HUES64 (cell line): ENCODE results near the gene C1orf210.

Experiments used
- H3K27ac ChIP-seq: 2 replicates; pipeline ENCODE4 v1.7.0; 2013; ENCODE audit warnings: low read depth, low read length, inconsistent platforms
- H3K27me3 ChIP-seq: 2 replicates; pipeline ENCODE4 v1.6.1; 2013; ENCODE audit warnings: mild to moderate bottlenecking, low read length; ENCODE audit not compliant: insufficient read depth
- H3K36me3 ChIP-seq: 2 replicates; pipeline ENCODE4 v1.6.1; 2013; ENCODE audit warnings: mild to moderate bottlenecking, low read length; ENCODE audit not compliant: insufficient read depth
- H3K4me1 ChIP-seq: 2 replicates; pipeline ENCODE4 v1.6.1; 2013; ENCODE audit warnings: mild to moderate bottlenecking, low read length, moderate library complexity; ENCODE audit not compliant: insufficient read depth
- H3K4me3 ChIP-seq: 2 replicates; pipeline ENCODE4 v1.5.1; 2013; ENCODE audit warnings: mild to moderate bottlenecking, low read length, moderate library complexity
- H3K9ac ChIP-seq: 2 replicates; pipeline ENCODE4 v1.6.1; 2013; ENCODE audit warnings: mild to moderate bottlenecking, low read depth, low read length
- H3K9me3 ChIP-seq: 2 replicates; pipeline ENCODE4 v1.6.1; 2013; ENCODE audit warnings: low read depth, low read length; ENCODE audit not compliant: insufficient read depth
- WGBS: fragments of 150-250, 120-280 bp; methylation state at CpG from one replicate; pipeline ENCODE4 v1.1.7; 2013; ENCODE audit warnings: missing lambda C conversion rate; 5-methylcytosine and 5-hydroxymethylcytosine counted together

The C1orf210 gene

DNA sequence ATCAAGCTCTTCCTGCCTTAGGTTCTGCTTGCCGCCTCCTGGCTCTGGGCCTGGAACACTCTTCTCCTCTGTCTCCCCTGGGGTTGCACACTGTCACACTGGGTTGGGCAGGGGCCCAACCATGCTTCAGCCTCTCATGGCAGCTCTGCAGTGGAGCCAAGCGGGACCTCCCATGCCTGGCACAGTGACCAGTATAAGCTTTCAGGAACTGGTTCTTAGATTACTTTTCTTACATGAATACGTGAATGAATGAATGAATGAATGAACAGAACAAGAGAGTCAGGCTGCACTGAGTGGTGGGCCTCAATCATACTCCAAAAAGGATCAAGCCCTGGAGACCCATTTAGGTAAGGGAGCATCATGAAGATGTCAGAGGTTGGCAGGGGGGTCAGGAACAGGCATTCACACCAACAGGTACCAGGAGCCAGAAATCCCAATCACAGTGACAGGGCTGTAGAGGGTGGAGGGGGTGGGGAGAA is 46.4 kb downstream of the C1orf210 start:
- no peaks in the 10 kb centered on the region for H3K36me3 ChIP-seq
- no peak overlapping the region for H3K27ac ChIP-seq
- no peaks in the 10 kb centered on the region for H3K9me3 ChIP-seq
- 86% methylated on average over 3 of the region's 3 CpGs for WGBS
- no peak overlapping the region for H3K9ac ChIP-seq
- H3K4me1 ChIP-seq: no peaks in the 10 kb centered on the region
- no peak overlapping the region for H3K4me3 ChIP-seq
- H3K27me3 ChIP-seq: no peaks in the 10 kb centered on the region

DNA sequence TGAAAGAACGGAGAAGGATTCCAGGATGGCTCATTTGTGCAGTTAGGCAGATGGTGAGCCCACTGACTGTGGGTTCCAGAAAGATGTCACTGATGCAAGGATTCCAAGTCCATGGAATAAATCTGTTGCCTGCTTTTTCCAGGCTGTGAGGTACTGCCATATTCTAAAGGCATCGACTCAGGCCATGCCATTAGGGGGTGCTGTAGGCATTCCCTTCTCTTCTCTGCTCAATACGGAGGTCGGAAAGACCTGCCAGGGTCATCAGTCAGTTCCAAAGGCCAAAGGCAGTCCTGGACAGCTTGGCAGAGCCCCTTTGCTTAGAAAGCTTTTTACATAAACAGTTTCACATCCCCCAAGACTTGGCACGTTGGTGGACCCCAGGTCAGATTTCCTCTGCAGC is 47.3 kb downstream of the C1orf210 start:
- 9% methylated on average over 5 of the region's 5 CpGs for WGBS
- no peaks in the 10 kb centered on the region for H3K27me3 ChIP-seq
- H3K9me3 ChIP-seq: no peaks in the 10 kb centered on the region
- H3K9ac ChIP-seq: no peak overlapping the region
- H3K36me3 ChIP-seq: no peaks in the 10 kb centered on the region
- no peak overlapping the region for H3K27ac ChIP-seq
- H3K4me1 ChIP-seq: no peaks in the 10 kb centered on the region
- H3K4me3 ChIP-seq: no peak overlapping the region

DNA sequence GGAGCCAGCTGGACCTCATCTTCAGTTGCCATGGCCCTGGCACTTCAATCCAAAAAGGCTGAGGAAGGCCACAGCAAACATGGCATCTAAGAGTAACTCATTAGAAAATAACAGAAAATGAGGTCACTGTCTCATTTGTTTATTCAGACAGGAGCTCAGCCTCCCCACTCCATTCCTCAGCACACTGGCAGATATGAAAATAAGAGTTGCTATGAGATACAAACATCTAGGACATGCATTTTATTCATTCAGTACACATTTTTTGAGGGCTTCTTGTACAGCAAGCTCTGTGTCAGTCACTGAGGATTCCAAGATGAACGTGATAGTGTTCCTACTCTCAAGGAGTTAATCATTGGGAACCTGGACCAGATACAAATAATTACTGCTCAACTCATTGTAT is 48.3 kb downstream of the C1orf210 start:
- Histone ChIP-seq H3K27me3 (no peaks in the 10 kb centered on the region), H3K4me1 (no peaks in the 10 kb centered on the region), H3K36me3 (no peaks in the 10 kb centered on the region), H3K4me3 (no peak overlapping the region), H3K27ac (no peak overlapping the region), H3K9me3 (no peaks in the 10 kb centered on the region), H3K9ac (no peak overlapping the region)
- 85% methylated on average over 1 of the region's 1 CpG for WGBS

DNA sequence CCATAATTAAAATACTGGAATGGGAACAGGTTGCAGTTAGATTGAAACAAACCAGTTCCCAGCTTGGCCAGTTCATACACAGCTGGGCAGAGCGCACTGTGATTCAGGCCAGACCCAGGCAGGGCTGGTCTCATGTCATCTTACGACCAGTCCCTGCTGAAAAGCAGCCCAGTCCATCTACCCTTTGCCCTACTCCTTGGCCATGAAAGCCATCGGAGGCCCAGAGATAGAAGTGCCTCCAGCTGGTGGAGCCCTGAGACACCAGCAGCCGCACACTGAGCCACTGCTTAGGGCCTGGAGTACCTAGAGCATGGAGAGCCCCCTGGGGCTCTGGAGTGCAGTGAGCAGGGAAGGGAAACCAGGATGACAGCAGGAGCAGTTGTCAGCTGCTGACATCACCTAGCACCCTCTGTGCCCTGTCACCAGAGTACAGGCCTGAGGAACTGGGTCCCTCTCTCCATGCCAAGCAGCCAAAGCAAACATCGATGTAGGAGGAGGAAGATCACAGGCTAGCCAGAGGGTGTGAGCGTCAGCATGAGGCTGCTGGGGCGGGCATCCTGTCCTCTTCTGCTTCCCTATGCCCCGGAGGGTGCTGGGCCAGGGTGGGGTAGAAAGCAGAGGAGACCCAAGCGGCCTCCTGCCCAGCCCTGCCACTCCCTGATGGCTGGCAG is 49.8 kb downstream of the C1orf210 start:
- Histone ChIP-seq H3K4me1 (0 out of 2 replicates have a peak, but pooled peaks cover 4% of the 10 kb centered on the region), H3K4me3 (no peak overlapping the region), H3K9me3 (no peaks in the 10 kb centered on the region), H3K36me3 (no peaks in the 10 kb centered on the region), H3K27ac (no peak overlapping the region), H3K9ac (no peak overlapping the region), H3K27me3 (no peaks in the 10 kb centered on the region)
- 84% methylated on average over 9 of the region's 9 CpGs for WGBS

DNA sequence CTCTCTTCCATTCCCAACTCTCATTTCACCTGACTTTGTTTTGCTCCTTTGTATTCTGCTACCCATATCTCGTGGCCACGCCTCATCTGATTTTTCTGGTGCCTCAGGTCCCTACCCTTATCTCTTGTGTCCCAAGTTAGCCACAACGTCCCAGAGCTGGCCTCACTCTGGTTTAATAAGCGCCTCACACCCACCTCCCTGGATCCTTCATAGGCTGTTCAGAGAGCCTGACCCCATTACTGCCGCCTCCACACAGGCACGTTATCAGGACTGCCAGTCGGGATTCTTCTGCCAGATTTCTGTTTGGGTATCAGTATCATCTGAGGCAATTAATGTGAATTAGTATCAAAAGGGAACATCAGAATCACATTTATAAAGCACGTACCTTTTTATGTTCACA is 50.3 kb downstream of the C1orf210 start:
- Histone ChIP-seq H3K9ac (no peak overlapping the region), H3K4me3 (no peak overlapping the region), H3K27ac (no peak overlapping the region), H3K36me3 (no peaks in the 10 kb centered on the region), H3K27me3 (no peaks in the 10 kb centered on the region), H3K9me3 (no peaks in the 10 kb centered on the region), H3K4me1 (0 out of 2 replicates have a peak, but pooled peaks cover 6% of the 10 kb centered on the region)
- WGBS: 93% methylated on average over 7 of the region's 8 CpGs

DNA sequence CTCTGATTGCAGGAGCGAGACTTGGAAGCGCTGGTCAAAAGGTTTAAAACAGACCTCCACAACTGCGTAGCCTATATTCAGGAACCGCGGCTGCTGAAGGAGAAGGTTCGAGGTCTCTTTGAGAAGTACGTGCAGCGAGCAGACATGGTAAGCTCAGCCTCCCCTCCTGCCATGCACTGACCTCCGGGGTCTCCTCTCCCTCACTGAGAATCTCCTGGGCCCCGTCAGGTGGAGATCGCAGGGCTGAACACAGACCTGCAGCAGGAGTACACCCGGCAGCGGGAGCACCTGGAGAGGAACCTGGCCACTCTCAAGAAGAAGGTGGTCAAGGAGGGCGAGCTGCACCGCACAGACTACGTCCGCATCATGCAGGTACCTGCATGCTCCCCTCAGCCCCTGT is 51.1 kb downstream of the C1orf210 start:
- no peaks in the 10 kb centered on the region for H3K27me3 ChIP-seq
- H3K4me3 ChIP-seq: no peak overlapping the region
- H3K9me3 ChIP-seq: no peaks in the 10 kb centered on the region
- no peak overlapping the region for H3K27ac ChIP-seq
- 0 out of 2 replicates have a peak, but pooled peaks cover 6% of the 10 kb centered on the region for H3K4me1 ChIP-seq
- WGBS: 93% methylated on average over 17 of the region's 17 CpGs
- H3K36me3 ChIP-seq: no peaks in the 10 kb centered on the region
- H3K9ac ChIP-seq: no peak overlapping the region

DNA sequence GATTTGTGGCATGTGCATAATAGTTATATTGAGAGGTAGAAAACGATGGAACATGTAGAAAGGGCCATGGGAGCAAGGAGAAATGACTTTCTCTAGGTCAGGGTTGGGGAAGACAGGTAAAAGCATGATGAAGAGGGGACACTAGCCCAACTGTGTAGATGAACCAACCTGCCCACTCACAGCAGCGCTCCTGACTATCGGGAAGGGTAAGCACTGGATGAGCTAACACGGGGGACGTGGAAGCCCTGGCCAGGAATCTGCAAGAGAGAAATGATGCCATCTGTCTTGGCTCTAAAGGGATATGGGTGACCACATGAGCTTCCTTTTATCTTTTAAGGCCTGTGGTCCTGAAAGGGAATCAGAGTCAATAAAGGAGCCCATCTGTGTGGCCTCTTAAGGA is 51.8 kb downstream of the C1orf210 start:
- Histone ChIP-seq H3K4me1 (0 out of 2 replicates have a peak, but pooled peaks cover 6% of the 10 kb centered on the region), H3K9ac (no peak overlapping the region), H3K27ac (no peak overlapping the region), H3K4me3 (no peak overlapping the region), H3K9me3 (no peaks in the 10 kb centered on the region), H3K36me3 (no peaks in the 10 kb centered on the region), H3K27me3 (no peaks in the 10 kb centered on the region)
- 93% methylated on average over 5 of the region's 5 CpGs for WGBS

DNA sequence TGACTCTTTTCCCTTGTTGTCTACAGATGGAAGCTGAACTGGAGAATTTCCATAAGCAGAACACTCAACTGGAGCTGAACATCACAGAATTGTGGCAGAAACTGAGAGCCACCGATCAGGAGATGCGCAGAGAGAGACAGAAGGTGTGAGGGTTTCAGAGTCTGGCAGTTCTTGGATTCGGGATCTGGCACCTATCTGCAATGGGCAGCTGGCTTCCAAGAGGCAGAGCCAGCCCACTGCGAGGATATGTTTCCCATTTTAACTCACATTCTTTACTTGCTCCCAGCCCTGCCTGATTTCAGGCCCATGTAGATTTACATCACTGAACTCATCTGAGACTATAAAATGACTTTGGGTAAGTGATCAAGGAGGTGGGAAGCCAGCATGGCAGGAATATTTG is 52.9 kb downstream of the C1orf210 start:
- 96% methylated on average over 4 of the region's 4 CpGs for WGBS
- no peak overlapping the region for H3K4me3 ChIP-seq
- no peaks in the 10 kb centered on the region for H3K27me3 ChIP-seq
- no peaks in the 10 kb centered on the region for H3K9me3 ChIP-seq
- no peak overlapping the region for H3K9ac ChIP-seq
- no peaks in the 10 kb centered on the region for H3K36me3 ChIP-seq
- H3K4me1 ChIP-seq: 0 out of 2 replicates have a peak, but pooled peaks cover 6% of the 10 kb centered on the region
- no peak overlapping the region for H3K27ac ChIP-seq

DNA sequence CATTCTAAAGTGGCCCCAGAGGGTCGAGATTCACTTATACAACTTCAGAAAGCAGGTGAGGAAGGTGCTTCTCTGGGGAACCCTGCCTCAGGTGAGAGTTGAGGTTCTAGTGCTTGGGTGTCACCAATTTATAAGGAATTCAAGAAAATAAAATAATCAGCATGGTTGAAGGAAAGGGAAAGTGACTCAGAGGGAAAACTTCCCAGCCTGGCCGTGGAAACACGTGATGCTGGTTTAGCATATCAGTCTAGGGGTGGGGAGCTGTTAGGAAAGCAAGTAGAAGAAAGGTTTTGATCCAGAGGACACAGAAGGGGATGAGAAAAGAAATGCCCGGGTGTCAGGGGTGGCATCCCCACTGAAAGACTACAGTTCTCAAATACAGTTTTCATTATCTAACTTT is 53.3 kb downstream of the C1orf210 start:
- 64% methylated on average over 4 of the region's 4 CpGs for WGBS
- no peaks in the 10 kb centered on the region for H3K36me3 ChIP-seq
- no peak overlapping the region for H3K27ac ChIP-seq
- 0 out of 2 replicates have a peak, but pooled peaks cover 6% of the 10 kb centered on the region for H3K4me1 ChIP-seq
- no peaks in the 10 kb centered on the region for H3K27me3 ChIP-seq
- no peak overlapping the region for H3K4me3 ChIP-seq
- H3K9ac ChIP-seq: no peak overlapping the region
- no peaks in the 10 kb centered on the region for H3K9me3 ChIP-seq
